Measurements from ENCODE around the gene FLOT2.

DNA sequence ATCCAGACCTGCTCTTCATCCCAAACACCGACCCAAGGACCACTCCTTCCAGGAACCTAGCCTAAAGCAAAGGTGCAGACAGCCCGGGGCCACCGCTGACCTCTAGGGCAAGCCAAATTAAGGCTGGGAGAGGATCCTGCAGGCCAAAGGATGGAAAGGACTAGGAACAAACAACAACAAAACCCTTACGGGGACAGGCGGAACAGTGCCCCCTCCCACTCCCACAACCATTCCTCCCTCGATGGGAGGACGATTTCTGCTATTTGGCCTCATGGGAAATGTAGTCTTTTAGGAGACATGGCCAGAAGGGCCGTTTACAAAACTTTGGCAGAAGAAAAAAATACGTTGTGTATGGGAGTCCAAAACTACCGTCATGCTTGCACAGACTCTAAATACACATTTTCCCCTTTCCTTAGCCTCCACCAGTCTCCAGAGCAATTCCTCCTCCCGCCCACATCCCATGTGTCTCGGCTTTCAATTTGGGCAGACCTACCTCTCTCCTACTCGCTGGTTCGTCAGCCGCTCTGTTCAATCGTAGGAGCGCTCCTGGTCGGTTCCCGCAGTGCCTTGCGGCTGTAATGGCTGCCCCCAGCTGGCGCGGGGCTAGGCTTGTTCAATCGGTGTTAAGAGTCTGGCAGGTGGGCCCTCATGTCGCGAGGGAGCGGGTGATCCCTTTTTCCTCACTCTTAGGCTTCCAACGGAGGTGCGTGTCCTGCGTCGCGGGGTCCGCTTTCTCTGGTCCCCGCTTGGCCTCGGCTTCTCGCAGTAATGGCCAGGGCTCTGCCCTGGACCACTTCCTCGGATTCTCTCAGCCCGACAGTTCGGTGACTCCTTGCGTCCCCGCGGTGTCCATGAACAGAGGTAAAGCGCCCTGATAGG lies 42.8 kb downstream of the FLOT2 start, which contains the start of gene ERAL1:
- TF ChIP-seq, protein P1, sequence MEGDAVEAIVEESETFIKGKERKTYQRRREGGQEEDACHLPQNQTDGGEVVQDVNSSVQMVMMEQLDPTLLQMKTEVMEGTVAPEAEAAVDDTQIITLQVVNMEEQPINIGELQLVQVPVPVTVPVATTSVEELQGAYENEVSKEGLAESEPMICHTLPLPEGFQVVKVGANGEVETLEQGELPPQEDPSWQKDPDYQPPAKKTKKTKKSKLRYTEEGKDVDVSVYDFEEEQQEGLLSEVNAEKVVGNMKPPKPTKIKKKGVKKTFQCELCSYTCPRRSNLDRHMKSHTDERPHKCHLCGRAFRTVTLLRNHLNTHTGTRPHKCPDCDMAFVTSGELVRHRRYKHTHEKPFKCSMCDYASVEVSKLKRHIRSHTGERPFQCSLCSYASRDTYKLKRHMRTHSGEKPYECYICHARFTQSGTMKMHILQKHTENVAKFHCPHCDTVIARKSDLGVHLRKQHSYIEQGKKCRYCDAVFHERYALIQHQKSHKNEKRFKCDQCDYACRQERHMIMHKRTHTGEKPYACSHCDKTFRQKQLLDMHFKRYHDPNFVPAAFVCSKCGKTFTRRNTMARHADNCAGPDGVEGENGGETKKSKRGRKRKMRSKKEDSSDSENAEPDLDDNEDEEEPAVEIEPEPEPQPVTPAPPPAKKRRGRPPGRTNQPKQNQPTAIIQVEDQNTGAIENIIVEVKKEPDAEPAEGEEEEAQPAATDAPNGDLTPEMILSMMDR (optimal IDR thresholded peaks at IDR 0.05 in 1 of 3, IDR thresholded peaks at IDR 0.05 in 1 of 3, conservative IDR thresholded peaks at IDR 0.05 in 1 of 3; ENCODE audit: extremely low read depth in 1 of 3, insufficient read depth in 2 of 3, low read length in 3 of 3) = no peak
- no peak for TF ChIP-seq EZH2 (IDR thresholded peaks at IDR 0.05; ENCODE audit: low read length)

All from keratinocyte (primary cell).